Smooth muscle cell (in vitro differentiated cells): ENCODE measurements around the gene DRAXIN. TPM values are rescaled to one million over a fixed set of nuclear protein-coding genes. Genes with fewer than 3 reads are reported as not detected.

Experiments used
- DNase-seq: peaks from one replicate; lab custom pipeline; 2025; ENCODE audit not compliant: unreplicated experiment; lab: John Stamatoyannopoulos, UW
- H2AFZ ChIP-seq: fragments of 200-600 bp; sonication (generic); 2 replicates; pipeline ENCODE4 v1.6.0; 2016; ENCODE audit warnings: antibody characterized with exemption, low read depth, mild to moderate bottlenecking
- H3F3A ChIP-seq: fragments of 200-600 bp; sonication (generic); 2 replicates; pipeline ENCODE4 v1.6.0; 2017; ENCODE audit warnings: antibody characterized with exemption, low read depth
- H3K27ac ChIP-seq: fragments of 200-600 bp; sonication (generic); 2 replicates; pipeline ENCODE4 v1.5.1; 2016; ENCODE audit warnings: low read depth, mild to moderate bottlenecking
- H3K27me3 ChIP-seq: fragments of 200-600 bp; sonication (generic); 2 replicates; pipeline ENCODE4 v1.6.1; 2016; ENCODE audit warnings: low read depth, mild to moderate bottlenecking
- H3K36me3 ChIP-seq: fragments of 200-600 bp; sonication (generic); 2 replicates; pipeline ENCODE4 v1.5.1; 2016; ENCODE audit warnings: low read depth
- H3K4me1 ChIP-seq: fragments of 200-600 bp; sonication (generic); 2 replicates; pipeline ENCODE4 v1.5.1; 2016; ENCODE audit warnings: low read depth
- H3K4me2 ChIP-seq: fragments of 200-600 bp; sonication (generic); 2 replicates; pipeline ENCODE4 v1.6.0; 2016; ENCODE audit warnings: mild to moderate bottlenecking
- H3K4me3 ChIP-seq: fragments of 200-600 bp; sonication (generic); 2 replicates; pipeline ENCODE4 v1.5.1; 2016; ENCODE audit warnings: mild to moderate bottlenecking
- H3K79me2 ChIP-seq: fragments of 200-600 bp; sonication (generic); 2 replicates; pipeline ENCODE4 v1.6.0; 2016; ENCODE audit warnings: low read depth, mild to moderate bottlenecking
- H3K9ac ChIP-seq: fragments of 200-600 bp; sonication (generic); 2 replicates; pipeline ENCODE4 v1.6.0; 2016; ENCODE audit warnings: low read depth
- H3K9me3 ChIP-seq: fragments of 200-600 bp; sonication (generic); replicated peaks from 2 replicates; pipeline ENCODE4 v1.5.1; 2016; ENCODE audit warnings: low read depth
- H4K20me1 ChIP-seq: fragments of 200-600 bp; sonication (generic); 2 replicates; pipeline ENCODE4 v1.6.0; 2016; ENCODE audit warnings: low read depth
- WGBS: methylation state at CpG from one replicate; pipeline ENCODE4 v1.1.7; 2016; ENCODE audit warnings: low lambda C conversion rate; 5-methylcytosine and 5-hydroxymethylcytosine counted together
- polyA plus RNA-seq: library from polyadenylated mRNA; unstranded; fragments of >200 nt; fragmentation: Nextera tagmentation; extraction: Ambion mirVana; gene quantifications from 2 replicates; pipeline ENCODE4 v1.2.1, GENCODE V29; 2016
- total RNA-seq: library from RNA; depleted of rRNA; stranded (reverse); fragments of >200 nt; gene quantifications from 2 replicates; pipeline ENCODE4 v1.2.3, GENCODE V29; 2014
- TF ChIP-seq, protein P1 (sequence below): fragments of 200-600 bp; sonication (generic); IDR thresholded peaks from 2 replicates; pipeline ENCODE4 v1.5.1; 2017; ENCODE audit warnings: borderline replicate concordance, mild to moderate bottlenecking, antibody characterized with exemption; ENCODE audit not compliant: insufficient read depth, poor library complexity, severe bottlenecking

Gene DRAXIN
- total and polyA plus RNA-seq, 2 experiments from 2014 or later = 0.09 to 0.15 TPM

DNA sequence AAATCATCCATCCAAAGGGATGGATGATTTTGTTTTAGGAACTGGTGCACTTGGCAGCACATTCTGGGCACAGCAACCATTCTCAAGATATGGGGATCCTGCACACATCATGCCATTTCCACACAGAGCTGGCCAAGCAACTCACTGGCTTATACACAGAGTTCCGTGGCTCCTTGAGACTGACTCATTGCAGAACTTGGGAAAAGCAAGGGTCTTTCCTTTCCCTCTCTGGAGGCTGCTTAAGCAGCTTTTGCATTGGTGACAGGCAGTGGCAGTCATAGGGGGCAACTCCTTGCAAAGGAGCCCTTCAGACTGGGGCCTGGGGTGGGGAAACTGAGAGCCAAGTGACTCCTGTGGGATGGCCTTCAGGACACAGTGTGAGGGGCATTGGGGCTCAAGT, 8.7 kb upstream of the DRAXIN start:
- no peak overlapping the region for H3K4me2 ChIP-seq
- no peak overlapping the region for H3K4me3 ChIP-seq
- H3K4me1 ChIP-seq = peaks cover 14% of the 10 kb centered on the region
- H3F3A ChIP-seq = no peaks in the 10 kb centered on the region
- H3K27me3 ChIP-seq = no peaks in the 10 kb centered on the region
- TF ChIP-seq, protein P1, sequence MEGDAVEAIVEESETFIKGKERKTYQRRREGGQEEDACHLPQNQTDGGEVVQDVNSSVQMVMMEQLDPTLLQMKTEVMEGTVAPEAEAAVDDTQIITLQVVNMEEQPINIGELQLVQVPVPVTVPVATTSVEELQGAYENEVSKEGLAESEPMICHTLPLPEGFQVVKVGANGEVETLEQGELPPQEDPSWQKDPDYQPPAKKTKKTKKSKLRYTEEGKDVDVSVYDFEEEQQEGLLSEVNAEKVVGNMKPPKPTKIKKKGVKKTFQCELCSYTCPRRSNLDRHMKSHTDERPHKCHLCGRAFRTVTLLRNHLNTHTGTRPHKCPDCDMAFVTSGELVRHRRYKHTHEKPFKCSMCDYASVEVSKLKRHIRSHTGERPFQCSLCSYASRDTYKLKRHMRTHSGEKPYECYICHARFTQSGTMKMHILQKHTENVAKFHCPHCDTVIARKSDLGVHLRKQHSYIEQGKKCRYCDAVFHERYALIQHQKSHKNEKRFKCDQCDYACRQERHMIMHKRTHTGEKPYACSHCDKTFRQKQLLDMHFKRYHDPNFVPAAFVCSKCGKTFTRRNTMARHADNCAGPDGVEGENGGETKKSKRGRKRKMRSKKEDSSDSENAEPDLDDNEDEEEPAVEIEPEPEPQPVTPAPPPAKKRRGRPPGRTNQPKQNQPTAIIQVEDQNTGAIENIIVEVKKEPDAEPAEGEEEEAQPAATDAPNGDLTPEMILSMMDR = no peak
- H3K79me2 ChIP-seq = no peaks in the 10 kb centered on the region
- H3K9me3 ChIP-seq = no peaks in the 10 kb centered on the region
- no peak overlapping the region for H2AFZ ChIP-seq
- DNase-seq = no peak
- no peak overlapping the region for H3K9ac ChIP-seq
- no peaks in the 10 kb centered on the region for H3K36me3 ChIP-seq
- WGBS = 9% methylated on average over 1 of the region's 1 CpG
- no peak overlapping the region for H3K27ac ChIP-seq
- no peaks in the 10 kb centered on the region for H4K20me1 ChIP-seq

DNA sequence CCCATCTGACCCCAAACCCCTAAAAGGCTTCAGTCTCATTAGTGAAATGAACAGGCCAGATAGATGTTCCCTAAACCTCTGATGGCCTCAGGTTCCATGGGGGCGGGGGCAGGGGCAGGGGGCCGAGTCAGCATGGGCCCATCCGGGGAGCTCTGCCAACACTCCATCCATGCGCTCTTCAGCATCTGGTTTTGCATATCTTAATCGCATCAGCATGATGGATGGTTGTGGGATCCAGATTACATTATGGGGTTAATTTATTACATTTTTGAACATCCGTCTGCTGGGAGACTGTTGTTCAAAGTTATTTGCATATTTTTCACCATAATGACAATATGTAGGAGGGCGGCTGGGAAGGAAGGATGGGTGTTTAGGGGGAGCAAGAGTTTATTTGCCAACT, 7.4 kb upstream of the DRAXIN start:
- H3K9ac ChIP-seq = no peak overlapping the region
- no peaks in the 10 kb centered on the region for H3K27me3 ChIP-seq
- H3K4me2 ChIP-seq = no peak overlapping the region
- DNase-seq = no peak
- H3K9me3 ChIP-seq = no peaks in the 10 kb centered on the region
- no peak overlapping the region for H3K4me3 ChIP-seq
- no peaks in the 10 kb centered on the region for H4K20me1 ChIP-seq
- H3K4me1 ChIP-seq = peaks cover 14% of the 10 kb centered on the region
- no peaks in the 10 kb centered on the region for H3K79me2 ChIP-seq
- H3K27ac ChIP-seq = no peak overlapping the region
- H3K36me3 ChIP-seq = no peaks in the 10 kb centered on the region
- TF ChIP-seq, protein P1 = no peak
- no peaks in the 10 kb centered on the region for H3F3A ChIP-seq
- no peak overlapping the region for H2AFZ ChIP-seq
- 72% methylated on average over 7 of the region's 7 CpGs for WGBS

DNA sequence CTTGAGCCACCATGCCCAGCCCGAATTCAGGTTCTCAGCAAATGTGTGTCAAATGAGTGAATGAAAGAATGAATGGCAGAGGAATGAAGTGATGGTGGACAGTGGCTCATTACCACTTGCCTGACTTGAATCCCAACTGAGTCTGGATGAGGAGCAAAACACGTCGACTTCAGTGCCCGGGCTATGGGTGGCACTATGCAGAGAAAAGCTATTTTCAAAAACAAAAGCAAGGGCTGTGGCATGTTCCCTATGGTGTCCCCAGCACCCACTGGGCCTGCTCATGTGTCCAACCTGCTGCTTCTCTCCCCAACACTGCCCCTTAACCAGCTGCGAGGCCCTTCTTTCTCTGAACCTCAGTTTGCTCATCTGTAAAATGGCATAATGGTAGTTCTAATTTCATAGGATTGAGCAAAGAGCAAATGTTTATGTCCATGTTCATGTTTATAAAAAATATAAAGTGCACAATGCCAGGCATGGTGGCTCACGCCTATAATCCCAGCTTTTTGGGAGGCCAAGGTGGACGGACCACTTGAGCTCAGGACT, 6.2 kb upstream of the DRAXIN start:
- Histone ChIP-seq H3K27me3 (peaks cover 12% of the 10 kb centered on the region), H3K9ac (no peak overlapping the region), H3K4me1 (peaks cover 14% of the 10 kb centered on the region), H3K4me3 (no peak overlapping the region), H3K9me3 (no peaks in the 10 kb centered on the region), H3K79me2 (no peaks in the 10 kb centered on the region), H2AFZ (no peak overlapping the region), H3F3A (no peaks in the 10 kb centered on the region), H3K4me2 (no peak overlapping the region), H3K36me3 (no peaks in the 10 kb centered on the region), H4K20me1 (no peaks in the 10 kb centered on the region), H3K27ac (no peak overlapping the region)
- TF ChIP-seq, protein P1 = no peak
- 92% methylated on average over 7 of the region's 7 CpGs for WGBS
- no peak for DNase-seq

DNA sequence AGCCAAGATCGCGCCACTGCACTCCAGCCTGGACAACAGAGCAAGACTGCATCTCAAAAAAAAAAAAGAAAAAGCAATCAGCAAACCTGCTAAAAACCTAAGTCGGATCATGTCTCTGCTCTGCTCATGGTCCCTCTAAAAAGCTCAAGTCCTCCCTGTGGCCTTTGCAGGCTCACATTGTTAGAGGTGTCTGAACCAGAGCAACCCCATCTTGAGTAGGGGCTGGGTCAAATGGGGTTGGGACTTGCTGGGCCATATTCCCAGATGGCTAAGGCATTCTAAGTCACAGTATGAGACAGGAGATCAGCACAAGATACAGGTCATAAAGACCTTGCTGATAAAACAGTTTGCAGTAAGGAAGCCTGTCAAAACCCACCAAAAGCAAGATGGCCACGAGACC, 3.0 kb upstream of the DRAXIN start:
- no peak overlapping the region for H3K27ac ChIP-seq
- H3K9me3 ChIP-seq = no peaks in the 10 kb centered on the region
- H3K4me1 ChIP-seq = no peaks in the 10 kb centered on the region
- no peaks in the 10 kb centered on the region for H3K79me2 ChIP-seq
- H3F3A ChIP-seq = no peaks in the 10 kb centered on the region
- TF ChIP-seq, protein P1 = no peak
- DNase-seq = no peak
- no peak overlapping the region for H3K9ac ChIP-seq
- H3K27me3 ChIP-seq = peaks cover 44% of the 10 kb centered on the region
- H4K20me1 ChIP-seq = no peaks in the 10 kb centered on the region
- H2AFZ ChIP-seq = no peak overlapping the region
- WGBS = 98% methylated on average over 4 of the region's 4 CpGs
- no peak overlapping the region for H3K4me2 ChIP-seq
- H3K36me3 ChIP-seq = no peaks in the 10 kb centered on the region
- no peak overlapping the region for H3K4me3 ChIP-seq
